Measurements from ENCODE around the gene MTG2. TPM values are rescaled to one million over a fixed set of nuclear protein-coding genes. Genes with fewer than 3 reads are reported as not detected.

MTG2 gene
- total RNA-seq, 2 donors from 2014 or later, result 28.0 to 41.8 TPM

DNA sequence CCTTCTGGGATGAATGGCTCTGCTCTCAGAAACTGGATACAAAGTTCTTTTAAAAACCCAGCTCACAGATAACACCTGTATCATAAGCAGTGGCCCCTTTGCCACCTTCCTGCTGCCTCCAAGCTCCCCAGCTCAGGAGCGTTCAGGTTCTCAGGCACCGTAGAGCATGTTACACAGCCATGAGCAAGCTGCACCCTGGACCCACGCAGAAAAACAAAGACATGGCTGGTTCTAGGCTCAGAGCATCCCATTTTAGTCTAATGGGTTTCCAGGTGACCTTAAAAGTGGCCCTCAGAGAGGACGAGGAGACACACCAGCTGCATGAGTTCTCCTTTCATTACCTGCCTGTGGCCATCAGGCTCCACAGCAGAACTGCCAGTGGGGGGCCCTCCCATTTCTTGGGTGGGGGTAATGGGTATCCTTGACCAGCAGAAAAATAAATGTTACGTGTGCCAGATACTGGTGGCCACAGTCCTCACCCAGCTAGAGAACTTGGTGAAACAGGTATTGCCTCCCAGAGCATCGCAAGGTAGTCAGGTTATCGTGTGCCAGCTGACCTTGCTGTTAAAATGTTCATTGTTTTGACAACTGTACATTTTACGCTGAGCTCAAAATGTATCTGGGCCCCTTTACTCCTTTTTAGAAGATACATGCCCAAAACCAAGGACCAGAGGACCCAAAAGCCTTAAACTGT lies 47.1 kb upstream of the MTG2 start:
- H3K4me1 ChIP-seq (ENCODE audit: control insufficient read depth in 1 of 2, low read depth in 2 of 2), result peaks cover 1 to 8% of the 10 kb centered on the region in 2 donors
- TF ChIP-seq, protein P1, sequence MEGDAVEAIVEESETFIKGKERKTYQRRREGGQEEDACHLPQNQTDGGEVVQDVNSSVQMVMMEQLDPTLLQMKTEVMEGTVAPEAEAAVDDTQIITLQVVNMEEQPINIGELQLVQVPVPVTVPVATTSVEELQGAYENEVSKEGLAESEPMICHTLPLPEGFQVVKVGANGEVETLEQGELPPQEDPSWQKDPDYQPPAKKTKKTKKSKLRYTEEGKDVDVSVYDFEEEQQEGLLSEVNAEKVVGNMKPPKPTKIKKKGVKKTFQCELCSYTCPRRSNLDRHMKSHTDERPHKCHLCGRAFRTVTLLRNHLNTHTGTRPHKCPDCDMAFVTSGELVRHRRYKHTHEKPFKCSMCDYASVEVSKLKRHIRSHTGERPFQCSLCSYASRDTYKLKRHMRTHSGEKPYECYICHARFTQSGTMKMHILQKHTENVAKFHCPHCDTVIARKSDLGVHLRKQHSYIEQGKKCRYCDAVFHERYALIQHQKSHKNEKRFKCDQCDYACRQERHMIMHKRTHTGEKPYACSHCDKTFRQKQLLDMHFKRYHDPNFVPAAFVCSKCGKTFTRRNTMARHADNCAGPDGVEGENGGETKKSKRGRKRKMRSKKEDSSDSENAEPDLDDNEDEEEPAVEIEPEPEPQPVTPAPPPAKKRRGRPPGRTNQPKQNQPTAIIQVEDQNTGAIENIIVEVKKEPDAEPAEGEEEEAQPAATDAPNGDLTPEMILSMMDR (IDR thresholded peaks at IDR 0.05), result no peak
- H3K36me3 ChIP-seq, result peaks cover 64% of the 10 kb centered on the region
- H3K4me3 ChIP-seq, result no peak overlapping the region
- H3K9me3 ChIP-seq, result no peaks in the 10 kb centered on the region
- H3K27ac ChIP-seq, result no peak overlapping the region
- H3K27me3 ChIP-seq (replicated peaks; ENCODE audit: insufficient read depth), result no peaks in the 10 kb centered on the region
- ATAC-seq (ENCODE audit: insufficient number of reproducible peaks, low FRiP score, low read depth) (no peak), DNase-seq (ENCODE audit: low spot score) (no peak)

DNA sequence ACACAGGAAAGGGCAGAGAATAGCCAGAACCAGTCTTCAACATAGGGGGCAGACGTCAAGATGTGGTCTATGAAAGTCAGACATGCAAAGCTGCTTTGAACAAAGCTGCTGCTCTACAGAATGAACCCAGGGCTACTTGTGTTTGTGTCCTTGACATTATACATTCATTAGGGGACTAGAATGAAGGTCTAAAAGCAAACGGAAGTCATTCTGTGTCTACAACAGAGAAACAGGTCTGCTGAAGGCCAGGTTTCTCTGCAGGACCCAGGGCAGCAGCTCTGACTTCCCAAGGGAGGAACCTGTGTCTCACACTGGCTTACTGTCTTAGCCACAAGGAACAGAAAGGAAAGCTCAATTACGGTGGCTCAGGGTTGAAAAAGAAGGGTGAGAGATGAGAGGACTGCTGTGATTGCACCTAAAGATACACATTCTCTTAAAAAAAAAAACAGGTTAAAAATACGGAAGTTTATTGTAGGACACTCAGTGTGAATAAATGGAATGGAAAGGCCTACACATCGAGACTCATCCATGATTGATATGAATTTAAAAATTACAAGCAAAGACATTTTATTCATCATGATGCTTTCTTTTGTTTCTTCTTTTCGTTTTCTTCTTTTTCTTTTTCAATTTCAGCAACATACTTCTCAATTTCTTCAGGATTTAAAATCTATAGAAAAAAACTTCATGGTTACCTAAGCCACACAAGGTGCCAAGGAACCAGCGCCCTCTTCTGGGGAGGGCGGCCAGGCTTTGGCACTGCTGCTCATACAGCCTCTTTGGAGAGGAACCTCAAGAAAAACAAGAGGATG lies 46.3 kb upstream of the MTG2 start:
- Histone ChIP-seq H3K9me3 (no peaks in the 10 kb centered on the region), H3K4me1 (ENCODE audit: control insufficient read depth in 1 of 2, low read depth in 2 of 2) (peaks cover 9 to 15% of the 10 kb centered on the region in 2 donors), H3K27me3 (replicated peaks; ENCODE audit: insufficient read depth) (no peaks in the 10 kb centered on the region), H3K36me3 (peaks cover 57% of the 10 kb centered on the region), H3K4me3 (no peak overlapping the region), H3K27ac (no peak overlapping the region)
- ATAC-seq (ENCODE audit: insufficient number of reproducible peaks, low FRiP score, low read depth), result no peak
- DNase-seq (ENCODE audit: low spot score), result no peak
- TF ChIP-seq, protein P1 (IDR thresholded peaks at IDR 0.05), result peak; percentile 66

DNA sequence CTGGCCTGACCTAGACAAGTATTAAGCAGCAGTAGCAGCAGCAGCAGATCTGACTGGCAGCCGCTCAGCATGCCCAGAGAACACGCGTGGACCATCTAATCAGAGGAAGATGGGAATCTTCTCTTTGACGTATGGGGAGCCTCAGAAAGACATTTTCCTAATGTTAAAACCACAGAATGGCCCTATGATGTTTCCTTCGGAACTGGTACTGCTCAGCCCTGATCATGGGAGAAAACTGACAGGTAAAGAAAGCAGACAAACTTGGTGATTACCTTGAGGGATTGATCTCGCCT lies 45.8 kb upstream of the MTG2 start:
- peaks cover 51% of the 10 kb centered on the region for H3K36me3 ChIP-seq
- H3K4me1 ChIP-seq (ENCODE audit: control insufficient read depth in 1 of 2, low read depth in 2 of 2), result peaks cover 15 to 21% of the 10 kb centered on the region in 2 donors
- H3K27me3 ChIP-seq (replicated peaks; ENCODE audit: insufficient read depth), result no peaks in the 10 kb centered on the region
- no peak overlapping the region for H3K4me3 ChIP-seq
- DNase-seq (ENCODE audit: low spot score) (no peak), ATAC-seq (ENCODE audit: insufficient number of reproducible peaks, low FRiP score, low read depth) (no peak)
- no peak overlapping the region for H3K27ac ChIP-seq
- TF ChIP-seq, protein P1 (IDR thresholded peaks at IDR 0.05), result no peak
- no peaks in the 10 kb centered on the region for H3K9me3 ChIP-seq

DNA sequence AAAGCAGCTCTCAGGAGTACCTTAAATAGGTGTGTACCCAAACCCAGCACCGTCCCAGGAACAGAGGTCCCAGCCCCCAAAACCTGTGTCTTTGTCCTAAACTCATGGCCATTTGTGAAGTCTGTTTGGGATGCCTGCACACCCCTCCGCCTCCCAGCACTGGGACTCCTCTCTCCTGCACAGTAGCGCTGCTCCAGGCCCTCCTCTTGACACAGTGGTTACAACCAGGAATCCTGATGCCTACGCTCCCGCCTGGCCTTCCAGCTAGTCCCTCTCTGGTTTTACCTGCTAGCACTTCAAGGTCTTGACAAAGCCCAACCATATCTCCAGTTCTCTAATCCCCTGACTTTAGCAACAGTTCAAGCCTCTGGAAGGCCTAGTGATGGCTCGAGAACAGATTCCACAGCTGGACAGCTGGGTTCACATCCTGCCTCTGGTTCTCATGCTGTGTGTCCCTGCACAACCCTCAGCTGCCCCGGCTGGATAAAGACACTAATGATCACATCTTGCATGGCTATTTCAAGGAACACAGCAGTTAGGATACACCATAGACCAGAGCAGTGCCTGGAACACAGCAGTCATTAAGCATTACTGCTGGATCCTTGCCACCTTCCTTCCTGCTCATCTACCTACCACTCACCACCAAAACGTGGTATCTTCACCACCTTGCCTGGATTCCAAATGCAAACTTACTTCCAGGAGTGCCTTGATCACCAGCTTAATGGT lies 45.2 kb upstream of the MTG2 start:
- Histone ChIP-seq H3K4me3 (no peak overlapping the region), H3K36me3 (peaks cover 49% of the 10 kb centered on the region), H3K4me1 (ENCODE audit: control insufficient read depth in 1 of 2, low read depth in 2 of 2) (peaks cover 16 to 24% of the 10 kb centered on the region in 2 donors), H3K9me3 (no peaks in the 10 kb centered on the region), H3K27me3 (replicated peaks; ENCODE audit: insufficient read depth) (no peaks in the 10 kb centered on the region), H3K27ac (no peak overlapping the region)
- TF ChIP-seq, protein P1 (IDR thresholded peaks at IDR 0.05), result no peak
- DNase-seq (ENCODE audit: low spot score), result no peak
- ATAC-seq (ENCODE audit: insufficient number of reproducible peaks, low FRiP score, low read depth), result no peak

DNA sequence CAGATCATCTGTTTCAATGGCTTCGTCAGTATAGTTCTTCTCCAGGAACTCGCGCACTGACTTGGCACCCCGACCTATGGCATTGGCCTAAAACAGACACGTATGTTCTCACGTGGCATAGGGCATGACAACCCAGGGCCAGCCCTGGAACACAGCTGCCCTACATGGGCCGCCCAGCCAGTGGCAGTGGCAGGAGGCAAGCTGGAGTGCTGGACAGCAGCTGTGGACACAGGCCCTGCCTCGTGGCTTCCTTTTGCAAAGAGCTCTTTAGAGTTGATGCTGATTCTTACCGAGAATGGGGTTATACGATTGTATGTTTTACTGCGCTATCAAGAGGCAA lies 44.7 kb upstream of the MTG2 start:
- H3K27me3 ChIP-seq (replicated peaks; ENCODE audit: insufficient read depth), result no peaks in the 10 kb centered on the region
- peaks cover 44% of the 10 kb centered on the region for H3K36me3 ChIP-seq
- H3K4me1 ChIP-seq (ENCODE audit: control insufficient read depth in 1 of 2, low read depth in 2 of 2), result peaks cover 16 to 24% of the 10 kb centered on the region in 2 donors

More for the DNA sequence above, 44.7 kb upstream of the MTG2 start:
- no peaks in the 10 kb centered on the region for H3K9me3 ChIP-seq
- ATAC-seq (ENCODE audit: insufficient number of reproducible peaks, low FRiP score, low read depth) (no peak), DNase-seq (ENCODE audit: low spot score) (no peak)
- no peak overlapping the region for H3K27ac ChIP-seq
- TF ChIP-seq, protein P1 (IDR thresholded peaks at IDR 0.05), result no peak
- no peak overlapping the region for H3K4me3 ChIP-seq

Measured in thoracic aorta (tissue), 2 donors.